Measurements from ENCODE around the gene FIBCD1.
"Not testable (repeated sequence)": the region's sequence is repeated elsewhere in the genome, so short reads cannot be mapped to it uniquely, and the experiment has no call there.

The FIBCD1 gene

DNA sequence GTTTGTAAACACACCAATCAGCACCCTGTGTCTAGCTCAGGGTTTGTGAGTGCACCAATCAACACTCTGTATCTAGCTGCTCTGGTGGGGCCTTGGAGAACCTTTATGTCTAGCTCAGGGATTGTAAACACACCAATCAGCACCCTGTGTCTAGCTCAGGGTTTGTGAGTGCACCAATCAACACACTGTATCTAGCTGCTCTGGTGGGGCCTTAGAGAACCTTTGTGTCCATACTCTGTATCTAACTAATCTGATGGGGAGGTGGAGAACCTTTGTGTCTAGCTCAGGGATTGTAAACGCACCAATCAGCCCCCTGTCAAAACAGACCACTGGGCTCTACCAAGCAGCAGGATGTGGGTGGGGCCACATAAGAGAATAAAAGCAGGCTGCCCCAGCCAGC, 28.4 kb downstream of the FIBCD1 start:
- not testable (repeated sequence) for DNase-seq (ENCODE audit: extremely low read depth in 1 of 2, low read depth in 1 of 2)

DNA sequence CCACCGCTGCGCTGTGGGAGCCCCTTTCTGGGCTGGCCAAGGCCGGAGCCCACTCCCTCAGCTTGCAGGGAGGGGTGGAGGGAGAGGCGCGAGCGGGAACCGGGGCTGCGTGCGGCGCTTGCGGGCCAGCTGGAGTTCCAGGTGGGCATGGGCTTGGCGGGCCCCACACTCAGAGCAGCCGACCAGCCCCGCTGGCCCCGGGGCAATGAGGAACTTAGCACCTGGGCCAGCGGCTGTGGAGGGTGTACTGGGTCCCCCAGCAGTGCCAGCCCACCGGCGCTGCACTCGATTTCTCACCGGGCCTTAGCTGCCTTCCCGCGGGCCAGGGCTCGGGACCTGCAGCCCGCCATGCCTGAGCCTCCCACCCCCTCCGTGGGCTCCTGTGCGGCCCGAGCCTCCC, 29.0 kb downstream of the FIBCD1 start:
- not testable (repeated sequence) for DNase-seq (ENCODE audit: extremely low read depth in 1 of 2, low read depth in 1 of 2)

DNA sequence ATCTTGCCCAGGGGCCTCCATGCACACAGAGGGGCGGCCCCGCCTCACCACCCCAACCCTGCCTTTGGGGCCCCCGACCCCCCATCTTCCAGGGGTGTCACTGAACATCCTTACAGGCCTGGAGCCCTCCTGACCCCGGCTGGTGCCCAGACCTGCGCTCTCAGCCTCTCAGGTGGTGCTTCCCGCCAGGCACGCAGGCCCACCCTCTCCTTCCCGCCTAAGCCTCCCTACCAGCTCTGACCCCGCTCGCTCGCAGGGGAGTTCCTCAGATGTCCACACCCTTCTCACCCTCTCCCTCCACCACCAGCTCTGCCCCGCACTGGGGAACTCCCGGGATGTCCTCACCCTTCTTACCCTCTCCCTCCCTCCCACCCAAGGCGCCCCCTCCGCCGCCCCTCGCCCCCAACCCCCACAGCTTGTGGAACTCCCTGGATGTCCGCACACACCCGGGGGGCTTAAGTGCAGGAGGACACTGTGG, 30.1 kb downstream of the FIBCD1 start:
- DNase-seq (ENCODE audit: extremely low read depth in 1 of 2, low read depth in 1 of 2) = no peak

DNA sequence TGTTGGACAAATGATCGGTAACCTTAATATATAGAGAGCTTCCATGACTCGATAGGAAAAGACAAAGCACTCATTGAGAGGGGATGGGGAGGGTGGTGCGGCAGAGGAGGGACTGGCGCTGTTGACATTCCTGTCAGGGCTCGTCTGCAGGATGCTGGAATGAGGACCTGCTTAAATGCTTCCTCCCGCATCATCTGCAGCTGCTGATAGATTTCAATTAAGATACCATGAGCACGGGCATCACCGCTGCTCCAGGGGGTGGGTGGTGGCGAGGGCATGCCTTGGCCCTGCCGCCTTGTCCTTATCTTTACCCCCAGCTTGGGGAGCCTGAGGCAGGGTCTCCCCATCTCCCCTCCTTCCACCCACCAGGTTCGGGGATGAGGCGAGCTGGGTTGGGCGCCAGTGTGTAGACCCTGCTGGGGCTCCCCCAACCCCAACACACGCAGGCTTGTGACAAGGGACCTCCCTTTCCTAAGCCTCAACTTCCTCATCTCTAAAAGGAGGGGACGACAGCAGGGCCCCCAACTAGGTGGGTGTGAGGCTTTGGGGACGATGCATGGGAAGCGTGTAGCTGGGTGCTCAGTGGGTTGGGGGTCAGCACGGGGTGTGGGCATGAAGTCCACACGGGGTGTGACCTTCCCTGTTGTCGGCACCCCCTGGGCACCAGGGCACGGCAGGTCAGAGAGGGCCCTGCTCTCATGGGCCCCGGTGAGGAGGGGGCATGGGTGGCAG, 30.7 kb downstream of the FIBCD1 start:
- no peak for DNase-seq (ENCODE audit: extremely low read depth in 1 of 2, low read depth in 1 of 2)

DNA sequence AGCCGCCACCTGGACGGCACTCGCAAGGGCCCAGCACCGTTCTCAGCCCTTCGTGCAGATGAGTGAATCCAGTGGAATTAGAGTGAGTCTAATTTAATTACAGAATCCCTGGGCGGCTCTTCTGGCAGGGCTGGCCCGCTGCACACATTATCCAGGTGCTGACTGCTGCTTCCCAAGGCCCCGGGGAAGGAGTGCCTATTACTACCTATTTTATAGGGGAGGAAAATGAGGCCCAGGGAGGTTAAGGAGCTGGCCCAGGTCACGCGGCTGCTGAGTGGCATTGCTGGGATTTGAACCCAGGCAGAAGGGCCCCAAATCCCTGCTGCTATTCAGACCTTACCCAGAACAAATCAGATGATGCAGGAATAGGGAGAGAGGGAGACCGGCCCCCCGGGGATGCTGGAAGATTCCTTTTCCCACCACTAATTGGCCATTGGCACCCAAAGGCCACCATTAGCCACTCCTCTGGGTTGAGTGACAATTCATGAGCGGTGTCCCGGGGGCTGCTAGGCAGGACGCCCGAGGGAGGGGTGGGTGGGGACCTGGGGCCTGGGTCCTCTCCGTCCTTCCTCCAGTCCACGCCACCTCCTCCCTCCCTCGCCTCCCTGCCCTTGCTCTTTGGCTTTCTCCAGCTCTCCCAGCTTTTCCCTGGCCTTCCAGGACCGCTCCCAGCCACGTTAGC, 32.2 kb downstream of the FIBCD1 start:
- DNase-seq (ENCODE audit: extremely low read depth in 1 of 2, low read depth in 1 of 2) = no peak

DNA sequence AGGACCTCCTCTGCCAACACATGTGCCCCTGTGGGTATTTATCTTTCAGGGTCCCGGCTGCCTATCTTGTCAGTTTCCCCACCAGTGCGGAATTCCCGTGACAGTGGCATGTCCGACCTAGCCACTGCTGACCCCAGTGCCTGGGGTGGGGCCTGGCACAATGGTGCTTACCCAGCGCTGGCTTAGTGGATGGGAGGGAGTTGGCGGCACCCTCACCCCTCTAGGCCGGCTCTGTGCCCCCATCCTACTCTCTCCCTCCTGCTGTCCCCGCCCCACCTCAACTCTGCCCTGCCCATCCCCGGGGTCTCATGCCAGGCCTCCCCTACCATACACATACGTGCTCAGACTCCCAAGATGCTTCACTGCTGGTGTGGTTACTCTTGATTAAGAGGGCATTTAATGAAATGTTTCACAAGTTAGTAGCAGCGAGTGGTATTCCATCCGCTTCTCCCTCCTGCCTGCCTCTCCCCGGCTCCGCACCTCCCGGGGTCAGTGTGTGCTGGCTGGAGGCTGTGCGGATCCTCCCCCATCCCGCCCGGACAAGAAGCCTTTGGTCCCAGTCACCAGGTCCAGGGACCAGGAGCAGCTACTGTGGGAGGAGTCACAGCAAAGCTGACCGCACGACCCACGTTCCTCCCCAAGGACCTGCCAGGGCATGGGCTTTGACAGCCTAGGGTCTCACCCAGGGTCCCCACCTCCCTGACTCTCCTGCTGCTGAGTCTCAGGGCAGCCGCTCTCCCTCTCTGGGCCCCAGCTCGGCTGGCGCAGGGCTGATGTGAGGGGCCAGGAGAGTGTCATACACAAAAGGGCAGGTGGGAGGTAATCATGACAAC, 32.9 kb downstream of the FIBCD1 start:
- DNase-seq (ENCODE audit: extremely low read depth in 1 of 2, low read depth in 1 of 2) = no peak

DNA sequence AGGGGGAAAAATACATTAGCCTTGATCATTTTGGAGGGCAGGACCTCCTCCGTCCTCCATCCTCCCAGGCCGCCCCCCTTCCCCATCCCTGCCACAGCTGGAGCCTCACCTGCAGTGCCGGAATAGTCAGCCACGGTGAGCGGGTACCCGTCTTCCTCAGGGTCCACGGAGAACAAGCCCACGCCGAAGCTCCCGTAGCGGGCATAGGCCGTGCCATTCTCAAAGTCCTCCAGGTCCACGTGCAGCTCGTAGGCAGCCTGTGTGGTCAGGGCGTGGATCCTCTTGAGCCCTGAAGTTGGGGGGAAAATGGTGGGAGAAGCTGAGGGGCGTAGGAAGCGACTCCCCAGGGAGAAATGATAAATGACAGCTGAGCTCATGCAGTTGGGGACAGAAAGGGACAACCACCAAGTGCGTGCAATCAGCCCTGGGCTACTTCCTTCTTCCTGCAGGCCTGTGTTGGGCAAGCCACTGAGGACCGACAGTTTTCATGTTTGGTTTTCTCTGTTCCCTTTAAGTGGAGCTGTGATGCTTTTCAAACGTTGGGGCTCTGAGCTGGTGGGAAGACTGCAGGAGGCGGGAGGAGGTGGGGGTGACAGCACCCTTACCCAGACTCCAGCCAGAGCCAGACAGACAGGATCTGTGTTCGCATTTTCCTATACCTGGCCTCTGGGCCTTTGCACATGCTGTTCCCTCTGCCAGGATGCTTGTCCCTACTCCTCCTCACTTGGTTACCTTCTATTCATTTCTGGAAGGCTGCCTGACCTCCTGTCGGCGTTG, 33.7 kb downstream of the FIBCD1 start:
- no peak for DNase-seq (ENCODE audit: extremely low read depth in 1 of 2, low read depth in 1 of 2)

DNA sequence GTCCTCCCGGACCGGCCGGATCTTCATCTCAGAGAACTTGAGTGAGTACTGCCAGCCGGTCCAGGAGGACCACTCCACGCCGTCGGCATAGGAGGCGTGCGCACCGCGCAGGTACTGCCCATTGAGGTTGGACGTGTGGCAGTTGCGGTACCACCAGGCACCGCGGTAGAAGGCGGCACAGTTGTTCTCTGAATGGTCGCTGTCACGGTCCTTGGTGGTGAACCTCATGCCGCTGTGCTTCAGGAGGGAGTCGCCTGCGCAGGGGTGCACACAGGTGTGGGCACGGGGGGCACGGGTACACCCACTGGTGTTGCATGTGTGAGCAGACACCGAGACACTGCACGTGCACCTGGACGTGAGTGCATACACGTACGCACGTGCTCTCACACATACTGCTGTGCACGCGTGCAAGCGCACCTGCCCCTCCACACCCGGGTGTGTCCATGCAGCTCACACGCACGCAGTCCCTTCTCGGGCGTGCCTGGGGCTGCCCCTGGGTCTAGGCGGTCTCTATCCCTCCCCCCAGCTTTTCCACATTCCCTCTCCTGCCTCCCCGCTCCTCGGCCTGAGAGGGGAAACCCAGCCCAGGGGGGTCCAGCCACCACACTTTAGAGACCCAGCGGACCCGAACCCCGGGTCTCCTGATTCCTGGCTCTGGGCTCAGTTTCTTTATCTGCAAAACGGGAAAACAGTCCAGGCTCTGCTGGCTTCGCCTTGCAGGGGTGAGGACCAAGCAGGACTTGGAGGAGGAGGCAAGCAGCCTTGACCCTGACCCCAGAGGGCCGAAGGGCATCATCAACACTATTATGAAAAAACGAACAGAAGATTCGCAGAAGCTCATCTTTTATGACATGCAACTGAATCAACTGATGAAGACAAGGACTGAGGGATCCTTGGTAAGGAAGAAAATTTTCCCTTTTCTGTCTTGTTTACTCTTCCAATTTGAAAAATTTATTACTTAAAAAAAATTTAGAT, 34.7 kb downstream of the FIBCD1 start:
- no peak for DNase-seq (ENCODE audit: extremely low read depth in 1 of 2, low read depth in 1 of 2)

DNA sequence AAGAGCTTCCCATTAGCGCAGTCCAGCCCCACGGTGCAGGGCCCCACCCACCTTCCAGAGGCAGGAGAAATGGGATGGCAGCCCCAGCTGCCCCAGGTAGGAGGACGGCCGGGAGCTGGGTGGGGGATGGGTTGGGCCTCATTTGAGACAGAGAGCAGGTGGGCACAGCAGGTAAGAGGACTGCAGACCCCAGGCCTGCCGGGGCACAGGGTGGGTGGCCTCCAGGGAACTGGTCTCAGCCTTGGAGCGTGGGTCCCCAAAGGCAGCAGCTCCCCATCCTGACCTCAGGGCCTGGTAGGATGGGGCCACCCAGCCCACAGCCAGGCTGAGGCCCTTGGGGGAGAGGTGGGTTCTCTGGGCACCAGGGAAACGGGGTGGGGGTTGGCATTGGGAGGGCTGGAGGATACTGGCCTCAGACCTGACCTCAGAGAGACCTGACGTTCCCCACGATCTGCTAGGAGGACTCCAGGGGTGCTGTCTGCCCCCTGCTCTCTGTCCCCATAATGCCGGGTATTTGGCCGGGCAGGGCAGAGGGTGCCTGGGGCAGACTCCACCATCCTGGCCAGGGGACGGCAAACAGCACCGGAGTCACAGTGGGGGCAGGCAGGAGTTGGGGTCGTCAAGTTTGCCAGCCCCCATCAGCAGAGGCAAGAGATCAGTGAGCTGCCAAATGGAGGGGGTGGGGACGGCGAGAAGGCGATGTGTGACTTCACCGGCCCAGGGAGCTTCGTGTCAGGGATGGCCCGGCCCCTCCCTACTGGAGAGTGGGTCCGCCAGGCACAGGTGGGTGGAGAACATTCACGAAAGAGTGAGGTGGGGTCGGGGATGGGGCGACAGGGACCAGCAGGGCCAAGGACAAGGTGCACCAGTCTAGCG, 35.6 kb downstream of the FIBCD1 start:
- DNase-seq (ENCODE audit: extremely low read depth in 1 of 2, low read depth in 1 of 2) = no peak

DNA sequence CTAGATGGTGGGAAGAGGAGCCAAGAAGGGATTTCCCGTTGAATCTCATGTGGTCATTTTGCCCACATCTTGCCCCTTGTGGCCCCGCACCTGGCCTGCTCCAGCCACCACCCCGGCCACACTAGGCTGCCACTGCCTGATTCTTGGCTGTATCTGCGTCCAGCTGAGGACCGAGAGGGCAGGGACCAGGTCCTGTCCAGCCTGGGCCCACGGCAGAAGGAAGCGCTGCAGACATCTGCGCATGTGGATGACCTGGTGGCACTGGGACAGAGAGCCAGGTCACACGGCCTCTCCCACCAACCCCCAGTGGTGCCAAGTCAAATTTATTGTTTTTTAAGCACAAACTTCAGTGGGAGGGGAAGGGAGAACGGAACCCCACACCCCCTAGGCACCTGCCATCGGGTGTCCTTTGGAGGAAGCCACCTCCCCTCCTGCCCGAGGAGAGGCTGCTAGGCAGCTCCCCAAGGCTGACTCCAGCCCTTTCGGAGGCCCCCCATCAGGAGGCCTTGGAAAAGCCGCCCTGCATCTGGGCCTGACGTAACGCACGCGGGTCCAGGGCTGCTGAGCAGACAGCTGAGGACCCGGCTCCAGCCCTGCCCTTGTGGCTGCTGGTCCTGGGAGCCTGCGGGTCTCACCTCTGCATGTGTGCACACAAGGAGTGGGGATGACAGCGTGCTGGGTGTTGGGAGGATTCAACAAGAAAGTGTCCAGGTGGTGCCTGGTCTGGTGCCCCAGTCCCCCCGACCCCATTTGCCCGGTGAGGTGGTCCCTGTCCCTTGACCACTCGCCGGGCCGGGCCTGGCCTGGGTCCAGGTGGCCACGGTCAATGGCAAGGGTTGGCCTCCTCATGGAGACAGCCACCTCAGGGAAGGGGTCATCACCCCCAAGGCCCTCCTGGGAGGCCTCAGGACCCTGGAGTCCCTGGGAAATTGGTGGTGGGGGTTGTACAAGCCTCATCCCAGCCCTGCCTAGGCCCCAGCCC, 36.6 kb downstream of the FIBCD1 start:
- no peak for DNase-seq (ENCODE audit: extremely low read depth in 1 of 2, low read depth in 1 of 2)

DNA sequence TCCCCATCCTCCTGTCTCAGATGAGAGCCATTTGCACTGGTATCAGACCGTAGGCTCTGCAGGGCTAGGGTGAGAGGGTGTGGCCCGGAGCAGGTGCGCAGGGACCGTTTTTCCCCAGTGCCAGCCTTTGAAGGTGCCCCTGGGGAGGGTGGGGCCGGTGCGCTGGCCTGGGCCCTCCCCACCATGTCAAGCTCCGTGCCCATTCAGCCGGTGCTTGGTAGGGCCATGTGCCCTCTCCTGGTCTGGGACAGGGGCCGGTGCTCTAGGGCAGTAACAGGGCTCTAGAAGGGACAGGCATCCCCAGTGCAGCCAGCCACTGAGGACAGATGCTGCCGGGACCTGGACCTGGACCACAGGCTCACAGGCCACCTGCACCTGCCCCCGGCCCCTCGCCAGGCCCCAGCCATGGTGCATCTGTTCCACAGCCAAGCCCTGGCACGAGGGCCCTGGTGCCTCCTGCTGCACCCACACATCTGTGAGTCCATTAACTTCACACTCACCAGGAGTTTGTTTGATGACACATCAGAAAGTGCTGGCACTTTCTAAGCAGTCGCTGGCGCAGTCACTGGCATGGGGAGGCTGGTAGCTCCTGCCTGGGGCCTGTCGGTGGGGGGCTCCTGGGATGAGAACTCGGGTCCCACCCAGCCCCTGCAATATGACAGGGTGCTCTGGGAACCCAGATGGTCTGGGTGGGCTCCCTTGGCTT, 37.4 kb downstream of the FIBCD1 start:
- DNase-seq (ENCODE audit: extremely low read depth in 1 of 2, low read depth in 1 of 2) = no peak

DNA sequence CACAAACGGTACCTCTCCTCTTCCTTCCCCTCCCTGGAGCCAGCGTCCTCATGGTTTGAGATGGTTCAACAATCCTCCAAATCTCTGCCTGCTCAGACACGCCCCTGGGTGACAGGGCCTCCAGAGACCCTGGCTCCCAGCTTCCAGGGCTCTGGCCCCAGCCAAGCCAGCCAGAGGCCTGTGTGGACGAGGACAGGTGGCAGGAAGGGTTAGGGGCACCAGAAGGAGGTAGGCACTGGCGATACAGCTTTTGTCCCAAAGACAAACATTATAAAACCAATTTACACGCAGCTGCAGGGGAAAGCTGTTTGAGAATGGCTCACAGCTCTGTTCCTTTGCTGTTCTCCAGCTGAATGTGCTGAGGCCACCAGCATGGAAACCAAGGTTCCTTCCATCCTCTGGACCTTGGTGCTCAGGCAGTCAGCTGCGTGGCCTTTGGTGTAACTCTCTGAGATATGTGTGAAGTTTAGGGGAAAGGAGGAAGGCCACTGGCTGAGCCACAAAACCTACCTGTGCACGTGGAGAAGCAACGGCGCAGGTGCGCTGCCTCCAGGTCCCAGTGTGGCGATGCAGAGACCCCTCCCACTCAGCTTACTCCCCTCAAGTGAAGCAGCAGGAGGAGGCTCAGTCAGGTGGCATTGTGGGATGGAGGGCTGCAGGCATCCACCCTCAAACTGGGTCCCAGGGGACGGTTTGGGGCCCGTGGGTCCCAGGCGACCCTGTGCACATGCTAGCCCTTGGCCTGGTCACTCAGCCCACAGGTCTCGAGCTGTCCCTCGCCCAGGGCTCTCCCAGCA, 38.1 kb downstream of the FIBCD1 start:
- no peak for DNase-seq (ENCODE audit: extremely low read depth in 1 of 2, low read depth in 1 of 2)

DNA sequence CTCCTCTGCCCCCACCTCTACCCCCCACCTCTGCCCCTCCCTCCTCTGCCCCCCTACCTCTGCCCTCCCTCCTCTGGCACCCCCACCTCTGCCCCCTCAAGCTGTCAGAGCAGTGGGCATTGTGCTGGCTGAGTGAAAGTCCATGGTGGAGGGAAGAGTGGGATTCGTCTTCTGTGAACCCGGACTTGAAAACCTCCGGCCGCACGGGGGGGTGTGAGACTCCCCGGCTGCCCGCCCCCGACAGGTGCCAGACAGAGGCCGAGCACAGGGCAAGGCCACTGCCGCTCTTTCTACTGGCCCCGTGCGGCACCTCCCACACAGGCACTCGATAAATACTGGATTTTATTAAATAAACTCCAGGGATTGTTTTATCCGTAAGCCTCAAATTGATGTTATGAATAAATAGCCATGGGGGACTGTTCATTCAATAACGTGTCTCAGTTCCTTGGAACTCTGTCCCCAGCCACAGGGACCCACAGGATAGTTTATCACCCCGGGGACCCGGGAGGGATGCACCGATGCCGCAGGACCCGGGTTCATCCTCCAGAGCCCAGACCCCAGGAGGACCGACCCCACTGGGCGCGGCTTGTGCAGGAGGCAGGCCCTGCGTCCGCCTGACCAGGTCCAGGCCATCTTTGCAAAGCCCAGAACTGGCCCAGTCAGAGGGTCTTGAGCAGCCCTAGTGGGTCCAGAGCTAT, 39.8 kb downstream of the FIBCD1 start:
- DNase-seq (ENCODE audit: extremely low read depth in 1 of 2, low read depth in 1 of 2) = no peak

DNA sequence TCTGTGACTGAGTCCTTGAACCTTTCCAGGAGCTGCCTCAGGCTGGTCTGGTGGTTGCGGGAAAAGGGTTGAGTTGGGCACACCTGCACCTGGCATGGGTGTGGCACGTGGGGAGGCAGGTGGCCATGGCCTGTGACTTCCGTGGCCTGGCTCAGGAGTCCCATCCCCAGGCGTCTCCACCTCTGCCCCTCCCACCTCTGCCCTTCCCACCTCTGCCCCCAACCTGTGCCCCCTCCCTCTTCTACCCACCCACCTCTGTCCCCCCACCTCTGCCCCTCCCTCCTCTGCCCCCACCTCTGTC, 40.5 kb downstream of the FIBCD1 start:
- DNase-seq (ENCODE audit: extremely low read depth in 1 of 2, low read depth in 1 of 2) = no peak

DNA sequence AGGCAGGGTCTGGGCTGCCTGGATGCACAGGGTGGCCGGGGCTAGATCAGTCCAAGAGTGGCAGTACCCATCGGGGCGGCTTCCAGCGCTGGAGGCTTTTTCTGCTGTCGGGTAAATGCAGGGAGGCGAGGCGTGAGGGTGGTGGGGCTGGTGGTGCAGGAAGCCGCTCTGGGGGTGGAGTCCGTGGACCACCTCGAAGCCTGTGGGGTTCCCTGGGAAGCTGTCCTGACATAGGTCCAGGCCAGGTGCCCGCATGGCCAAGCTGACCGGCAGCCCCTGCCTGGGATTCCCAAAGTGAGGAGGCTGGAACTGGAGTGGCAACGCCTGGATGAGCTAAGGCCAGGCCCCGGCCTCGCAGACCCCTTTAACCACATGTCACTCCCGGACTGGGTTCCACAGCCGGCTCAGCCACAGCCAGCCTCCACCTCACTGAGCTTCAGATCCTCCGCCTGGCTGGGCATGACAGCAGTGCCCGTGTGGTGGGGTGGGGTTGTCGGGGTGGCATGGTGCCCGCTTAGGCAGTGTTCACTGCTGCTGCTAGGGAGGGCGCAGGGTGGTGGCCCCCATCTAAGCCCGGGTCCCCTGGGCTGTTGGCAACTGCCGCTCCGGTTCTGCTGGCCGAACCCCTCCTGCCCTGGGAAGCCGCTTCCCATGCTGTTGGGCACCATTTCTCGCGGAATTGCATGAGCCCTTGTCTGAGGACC, 41.0 kb downstream of the FIBCD1 start:
- no peak for DNase-seq (ENCODE audit: extremely low read depth in 1 of 2, low read depth in 1 of 2)

Data from activated CD8-positive, alpha-beta memory T cell treated with anti-CD3 and anti-CD28 coated beads for 1 hour (primary cell).